B cell (primary cell): Measurements from ENCODE around the gene CAMK2G. TPM values are rescaled to one million over a fixed set of nuclear protein-coding genes. Genes with fewer than 3 reads are reported as not detected.

Experiments
- ATAC-seq: fragments of 200-7000 bp; cut with Tn5 transposase; one replicate; pipeline ENCODE4 v1.10.0; 2021; ENCODE audit warnings: low read depth, mild to moderate bottlenecking, moderate number of reproducible peaks, moderate library complexity
- CTCF ChIA-PET: fragments of 350-600 bp; sonication (Branson Sonifier 250); formaldehyde crosslinking; loops from one replicate; lab custom pipeline; 2021; ENCODE audit warnings: antibody characterized with exemption, inconsistent platforms; lab: Charles Lee
- POLR2A ChIA-PET: fragments of 350-600 bp; sonication (Branson Sonifier 250); formaldehyde crosslinking; loops from one replicate; lab custom pipeline; 2021; ENCODE audit warnings: antibody characterized with exemption; lab: Charles Lee
- DNase-seq: peaks from one replicate; pipeline ENCODE4 v3.0.0; 2013
- H2AFZ ChIP-seq: 2 replicates; pipeline ENCODE4 v1.6.1; 2012; ENCODE audit warnings: mild to moderate bottlenecking, low read depth, low read length; ENCODE audit not compliant: insufficient read depth, poor library complexity, severe bottlenecking
- H3K27ac ChIP-seq, 2 donors: 1 replicate in 1 of 2; 2 replicates in 1 of 2; pipeline ENCODE4 v1.5.1; 2012 to 2013; ENCODE audit warnings: low read length in 2 of 2, mild to moderate bottlenecking in 2 of 2, moderate library complexity in 1 of 2
- H3K27me3 ChIP-seq, 4 experiments: fragments of 200-600 bp in 1 of 4; sonication (generic) in 1 of 4; replicated peaks in 1 of 4; 1 replicate in 2 of 4; 2 replicates in 2 of 4; pipeline versions ENCODE4 v1.6.1 to v1.7.0; 2013 to 2016; ENCODE audit warnings: low read length in 3 of 4, mild to moderate bottlenecking in 2 of 4, mixed read lengths in 1 of 4, moderate library complexity in 1 of 4; ENCODE audit not compliant: insufficient read depth in 4 of 4, control insufficient read depth in 3 of 4; ENCODE audit errors: control extremely low read depth in 1 of 4
- H3K36me3 ChIP-seq, 2 experiments: replicated peaks in 1 of 2; 1 replicate in 1 of 2; 2 replicates in 1 of 2; pipeline versions ENCODE4 v1.6.1 to v1.7.1; 2013; ENCODE audit warnings: low read length in 1 of 2; ENCODE audit not compliant: insufficient read depth in 2 of 2, control insufficient read depth in 1 of 2; ENCODE audit errors: control extremely low read depth in 1 of 2, extremely low read depth in 1 of 2
- H3K4me1 ChIP-seq, 2 donors: fragments of 200-600 bp in 1 of 2; sonication (generic) in 1 of 2; 1 replicate in 1 of 2; 2 replicates in 1 of 2; pipeline versions ENCODE4 v1.5.1 to v1.6.1; 2013 to 2017; ENCODE audit warnings: low read length in 2 of 2; ENCODE audit not compliant: control insufficient read depth in 2 of 2, insufficient read depth in 2 of 2
- H3K4me2 ChIP-seq: replicated peaks from 2 replicates; pipeline ENCODE3; 2012; ENCODE audit warnings: mild to moderate bottlenecking, low read depth, low read length; ENCODE audit not compliant: poor library complexity, severe bottlenecking
- H3K4me3 ChIP-seq, 5 experiments: fragments of 200-600 bp in 1 of 5; sonication (generic) in 1 of 5; 1 replicate in 3 of 5; 2 replicates in 2 of 5; pipeline versions ENCODE4 v1.5.1 to v1.7.0; 2011 to 2016; ENCODE audit warnings: low read length in 4 of 5, mild to moderate bottlenecking in 4 of 5, low read depth in 2 of 5, control low read depth in 1 of 5, moderate library complexity in 1 of 5; ENCODE audit not compliant: insufficient read depth in 1 of 5; ENCODE audit errors: control extremely low read depth in 1 of 5, extremely low read depth in 1 of 5
- H3K79me2 ChIP-seq: fragments of 200-600 bp; sonication (generic); one replicate; pipeline ENCODE4 v1.6.0; 2016; ENCODE audit warnings: low read length; ENCODE audit not compliant: control insufficient read depth, insufficient read depth
- H3K9ac ChIP-seq: fragments of 200-600 bp; sonication (generic); 2 replicates; pipeline ENCODE4 v1.6.1; 2017; ENCODE audit warnings: mild to moderate bottlenecking, low read length, moderate library complexity
- H3K9me3 ChIP-seq, 3 donors: one replicate each; pipeline versions ENCODE4 v1.6.1 to v1.7.1; 2013; ENCODE audit warnings: low read length in 2 of 3; ENCODE audit not compliant: control insufficient read depth in 2 of 3, insufficient read depth in 1 of 3; ENCODE audit errors: control extremely low read depth in 1 of 3
- H4K20me1 ChIP-seq: 2 replicates; pipeline ENCODE4 v1.6.0; 2012; ENCODE audit warnings: mild to moderate bottlenecking, low read length; ENCODE audit not compliant: insufficient read depth, control insufficient read depth, poor library complexity, severe bottlenecking
- H3K27ac Mint-ChIP-seq: one replicate; pipeline ENCODE4 v1.8.0; 2021; ENCODE audit warnings: mixed read lengths
- H3K27me3 Mint-ChIP-seq: one replicate; pipeline ENCODE4 v1.8.0; 2021; ENCODE audit warnings: mixed read lengths
- H3K4me1 Mint-ChIP-seq: one replicate; pipeline ENCODE4 v1.8.0; 2021; ENCODE audit warnings: mixed read lengths
- H3K4me3 Mint-ChIP-seq: one replicate; pipeline ENCODE4 v1.8.0; 2021; ENCODE audit warnings: mixed read lengths
- H3K9me3 Mint-ChIP-seq: one replicate; pipeline ENCODE4 v1.8.0; 2022; ENCODE audit warnings: mixed read lengths; ENCODE audit not compliant: insufficient read depth
- EZH2 ChIP-seq: IDR thresholded peaks from 2 replicates; pipeline ENCODE4 v1.6.1; 2012; ENCODE audit warnings: borderline replicate concordance, low read depth, mild to moderate bottlenecking, moderate library complexity, low read length; ENCODE audit not compliant: insufficient read depth, poor library complexity, severe bottlenecking
- WGBS: methylation state at CpG from one replicate; pipeline ENCODE4 v1.1.5; 2013; ENCODE audit warnings: missing lambda C conversion rate; ENCODE audit not compliant: insufficient coverage; 5-methylcytosine and 5-hydroxymethylcytosine counted together
- intact Hi-C: fragments of 100-400 bp; cut with micrococcal nuclease; formaldehyde crosslinking; loops from one replicate; pipeline ENCODE4 v1.10.0; 2022
- polyA plus RNA-seq: library from polyadenylated mRNA; depleted of rRNA; stranded (reverse); fragments of >200 nt; gene quantifications from 2 replicates; pipeline ENCODE4 v1.2.3, GENCODE V29; 2012
- total RNA-seq, 2 donors: library from RNA; stranded (reverse); fragments of 120-200 nt in 1 of 2; gene quantifications; 1 replicate in 1 of 2; 2 replicates in 1 of 2; pipeline versions ENCODE4 v1.2.3 to v1.2.4, GENCODE V29; 2013 to 2022
- TF ChIP-seq, protein P1 (sequence below): fragments of 200-600 bp; IDR thresholded peaks from one replicate; pipeline ENCODE4 v1.8.0; 2022; ENCODE audit warnings: antibody characterized with exemption, mild to moderate bottlenecking

Gene CAMK2G
- total and polyA plus RNA-seq, 2 donors (not counting 1 experiment from before 2014, with no cell fraction given): 42.7 to 48.7 TPM

DNA sequence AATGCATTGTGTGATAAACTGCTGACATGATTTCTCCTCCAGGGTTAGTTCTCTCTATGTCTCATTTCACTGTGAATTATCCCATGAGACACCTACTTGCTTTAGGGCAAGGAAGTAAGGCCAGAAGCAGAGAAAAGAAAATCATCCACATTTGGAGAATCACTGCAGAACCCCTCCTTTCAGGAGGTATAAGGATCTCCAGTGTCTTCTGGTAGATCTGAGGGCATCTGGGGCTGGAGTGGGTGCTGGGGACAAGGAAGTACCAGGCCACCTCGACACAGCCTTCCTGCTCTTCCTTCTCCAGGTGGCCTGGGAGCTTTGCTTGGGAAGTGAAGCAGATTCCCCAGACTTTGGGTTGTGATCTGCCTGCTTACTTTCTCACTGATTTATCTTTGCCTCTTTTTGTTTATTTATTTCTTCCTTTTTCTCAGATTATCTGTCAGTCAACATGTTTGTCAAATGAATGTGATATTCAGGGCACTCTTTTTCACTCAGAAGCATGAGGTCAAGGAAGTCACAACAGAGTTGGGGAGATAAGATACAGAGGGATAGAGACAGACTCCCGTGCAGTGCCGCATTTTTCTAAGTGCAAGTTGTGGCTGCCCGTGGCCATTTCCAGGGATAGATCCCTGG lies 12.4 kb upstream of the CAMK2G start:
- no peak overlapping the region for H3K4me3 ChIP-seq
- POLR2A ChIA-PET: interaction anchor here (1.0 kb wide), 1 partner anchor 196 kb away, joined by 3 read pairs; no protein-coding TSS in a partner anchor
- no peak overlapping the region for H3K4me3 Mint-ChIP-seq

More for the DNA sequence above, 12.4 kb upstream of the CAMK2G start:
- Histone ChIP-seq H3K9ac (no peak overlapping the region), H4K20me1 (no peaks in the 10 kb centered on the region), H3K27ac (no peak overlapping the region), H3K79me2 (no peaks in the 10 kb centered on the region), H2AFZ (no peak overlapping the region), H3K9me3 (no peaks in the 10 kb centered on the region), H3K4me1 (peaks cover 4 to 19% of the 10 kb centered on the region in 2 donors), H3K27me3 (no peaks in the 10 kb centered on the region), H3K36me3 (no peaks in the 10 kb centered on the region), H3K4me2 (no peak overlapping the region)
- Mint-ChIP-seq H3K27me3 (no peaks in the 10 kb centered on the region), H3K27ac (no peak overlapping the region), H3K4me1 (peaks cover 9% of the 10 kb centered on the region), H3K9me3 (no peaks in the 10 kb centered on the region)
- no peak for DNase-seq
- intact Hi-C loops: loop anchor here (1.0 to 5.0 kb wide), 8 partner anchors 54 to 348 kb away; partner anchors contain the start of gene VCL
- ATAC-seq: no peak
- 85% methylated on average over 4 of the region's 4 CpGs for WGBS
- TF ChIP-seq, protein P1, sequence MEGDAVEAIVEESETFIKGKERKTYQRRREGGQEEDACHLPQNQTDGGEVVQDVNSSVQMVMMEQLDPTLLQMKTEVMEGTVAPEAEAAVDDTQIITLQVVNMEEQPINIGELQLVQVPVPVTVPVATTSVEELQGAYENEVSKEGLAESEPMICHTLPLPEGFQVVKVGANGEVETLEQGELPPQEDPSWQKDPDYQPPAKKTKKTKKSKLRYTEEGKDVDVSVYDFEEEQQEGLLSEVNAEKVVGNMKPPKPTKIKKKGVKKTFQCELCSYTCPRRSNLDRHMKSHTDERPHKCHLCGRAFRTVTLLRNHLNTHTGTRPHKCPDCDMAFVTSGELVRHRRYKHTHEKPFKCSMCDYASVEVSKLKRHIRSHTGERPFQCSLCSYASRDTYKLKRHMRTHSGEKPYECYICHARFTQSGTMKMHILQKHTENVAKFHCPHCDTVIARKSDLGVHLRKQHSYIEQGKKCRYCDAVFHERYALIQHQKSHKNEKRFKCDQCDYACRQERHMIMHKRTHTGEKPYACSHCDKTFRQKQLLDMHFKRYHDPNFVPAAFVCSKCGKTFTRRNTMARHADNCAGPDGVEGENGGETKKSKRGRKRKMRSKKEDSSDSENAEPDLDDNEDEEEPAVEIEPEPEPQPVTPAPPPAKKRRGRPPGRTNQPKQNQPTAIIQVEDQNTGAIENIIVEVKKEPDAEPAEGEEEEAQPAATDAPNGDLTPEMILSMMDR: no peak
- TF ChIP-seq EZH2: no peak
- CTCF ChIA-PET: interaction anchor here (0.6 to 16.5 kb wide), 71 partner anchors 8 to 1243 kb away, joined by 3 to 498 read pairs (median 5); partner anchors contain the start of genes CAMK2G and PLAU
